Amygdala (tissue), 56 donors: ENCODE data around the gene FBXO11.
"Not testable (repeated sequence)": the region's sequence is repeated elsewhere in the genome, so short reads cannot be mapped to it uniquely, and the experiment has no call there.

Experiments
- DNase-seq, 56 donors: peaks; one replicate each; lab custom pipeline; 2025; lab: John Stamatoyannopoulos, UW

The FBXO11 gene

DNA sequence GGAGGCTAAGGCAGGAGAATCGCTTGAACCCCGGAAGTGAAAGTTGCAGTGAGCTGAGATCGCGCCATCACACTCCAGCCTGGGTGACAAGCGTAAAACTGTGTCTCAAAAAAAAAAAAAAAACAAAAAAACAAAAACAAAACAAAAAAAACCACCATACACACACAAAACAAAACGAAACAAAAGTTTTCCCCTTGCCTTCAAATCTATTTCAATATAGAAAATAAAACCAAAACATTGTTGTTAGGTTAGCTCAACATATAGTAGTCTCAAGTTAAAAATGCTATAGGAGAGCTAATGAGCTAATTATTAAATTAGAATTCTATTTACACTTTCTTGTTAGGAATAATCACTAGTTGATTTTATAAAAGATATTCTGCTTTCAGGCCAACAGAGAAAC, 43.3 kb downstream of the FBXO11 start:
- no peak for DNase-seq

DNA sequence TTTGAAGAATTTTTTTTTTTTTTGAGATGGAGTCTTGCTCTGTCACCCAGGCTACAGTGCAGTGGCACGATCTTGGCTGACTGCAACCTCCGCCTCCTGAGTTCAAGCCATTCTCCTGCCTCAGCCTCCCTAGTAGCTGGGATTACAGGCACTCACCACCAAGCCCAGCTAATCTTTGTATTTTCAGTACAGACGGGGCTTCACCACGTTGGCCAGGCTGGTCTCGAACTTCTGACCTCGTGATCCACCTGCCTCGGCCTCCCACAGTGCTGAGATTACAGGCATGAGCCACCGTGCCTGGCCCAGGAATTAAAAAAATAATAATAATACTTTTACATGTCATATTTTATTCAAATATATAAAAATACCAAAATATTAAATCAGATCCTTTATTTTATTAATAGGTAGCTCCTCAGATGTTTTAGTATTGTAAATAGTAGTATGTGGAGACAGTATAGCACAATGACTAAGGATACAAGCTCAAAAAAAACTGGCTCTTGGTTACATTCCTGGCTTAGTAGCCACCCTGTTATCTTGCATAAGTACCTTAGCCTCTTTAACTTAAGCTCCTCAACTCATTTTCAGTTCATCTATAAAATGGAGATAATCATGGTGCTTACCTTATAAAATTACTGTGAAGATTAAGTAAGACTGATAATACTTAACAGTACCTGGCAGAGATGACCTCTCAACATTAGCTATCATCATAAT, 53.1 kb downstream of the FBXO11 start:
- not testable (repeated sequence) for DNase-seq

DNA sequence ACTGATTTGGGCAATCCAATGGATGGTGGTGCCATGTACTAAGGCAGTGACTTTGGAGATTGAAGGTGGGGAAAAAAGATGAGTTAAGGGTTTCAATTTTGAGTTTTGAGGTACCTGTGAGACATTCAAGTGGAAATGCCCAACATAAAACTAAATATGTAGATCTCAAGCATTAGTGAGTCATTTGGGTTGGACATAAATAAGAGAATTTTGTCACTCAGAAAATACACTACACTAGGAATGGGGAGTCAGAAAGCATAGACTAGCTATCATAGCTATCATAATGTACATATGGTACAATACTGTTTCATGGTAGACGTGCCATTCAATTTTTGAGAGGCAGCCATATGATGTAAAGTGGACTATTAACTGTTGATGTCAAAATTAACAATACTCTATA, 56.1 kb downstream of the FBXO11 start:
- DNase-seq: no peak

DNA sequence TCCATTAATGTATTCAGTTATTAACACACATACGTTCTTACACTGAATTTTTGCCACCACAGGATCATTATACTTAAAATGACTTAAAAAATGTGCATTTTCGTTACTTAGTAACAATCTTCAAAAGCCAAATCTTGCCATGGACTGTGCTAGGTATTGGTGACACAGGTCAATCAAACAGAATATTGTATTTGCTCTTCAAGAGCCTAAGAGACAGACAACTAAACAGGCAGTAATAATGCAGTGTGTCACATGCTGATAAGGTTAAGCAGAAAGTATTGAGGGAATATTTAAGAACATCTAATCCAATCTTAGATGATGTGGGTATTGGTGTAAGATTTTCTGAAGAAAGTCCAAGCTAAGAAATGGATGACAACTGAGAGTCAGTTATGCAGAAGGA, 56.9 kb downstream of the FBXO11 start:
- no peak for DNase-seq

DNA sequence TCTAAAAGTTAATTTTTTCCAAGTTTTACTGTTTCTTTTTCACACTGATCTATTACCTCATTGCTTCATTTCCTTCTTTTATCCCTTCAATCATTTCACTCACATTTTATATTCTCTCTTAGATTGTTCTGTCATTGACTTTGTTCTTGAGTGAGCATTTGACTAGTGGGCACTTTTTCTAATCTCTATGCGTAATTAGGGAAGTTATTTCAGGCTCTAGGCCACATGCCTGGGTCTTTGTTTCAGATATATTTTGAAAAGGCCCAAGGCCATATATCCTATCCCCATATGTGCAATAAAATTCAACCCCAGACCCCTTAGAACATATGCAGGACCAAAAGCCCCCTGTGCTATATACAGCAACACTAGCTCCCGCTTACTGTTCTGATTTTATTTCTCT, 62.1 kb downstream of the FBXO11 start:
- DNase-seq: no peak

DNA sequence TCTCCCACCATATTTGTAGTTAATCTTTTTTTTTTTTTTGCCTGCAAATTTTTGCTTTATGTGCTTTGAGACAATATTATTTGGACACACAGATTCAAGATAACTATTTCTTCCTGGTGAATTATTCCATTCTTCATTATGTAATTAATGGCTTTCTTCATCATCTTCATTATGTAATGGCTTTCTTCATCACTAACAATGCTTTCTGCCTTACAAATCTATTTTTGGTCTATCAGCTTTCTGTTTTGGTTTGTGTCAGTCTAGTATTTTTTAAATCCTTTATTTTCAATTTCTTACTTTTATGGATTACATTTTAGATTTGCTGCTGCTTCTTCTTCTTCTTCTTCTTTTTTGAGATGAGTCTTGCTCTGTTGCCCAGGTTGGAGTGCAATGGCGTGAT, 62.9 kb downstream of the FBXO11 start:
- DNase-seq: no peak

DNA sequence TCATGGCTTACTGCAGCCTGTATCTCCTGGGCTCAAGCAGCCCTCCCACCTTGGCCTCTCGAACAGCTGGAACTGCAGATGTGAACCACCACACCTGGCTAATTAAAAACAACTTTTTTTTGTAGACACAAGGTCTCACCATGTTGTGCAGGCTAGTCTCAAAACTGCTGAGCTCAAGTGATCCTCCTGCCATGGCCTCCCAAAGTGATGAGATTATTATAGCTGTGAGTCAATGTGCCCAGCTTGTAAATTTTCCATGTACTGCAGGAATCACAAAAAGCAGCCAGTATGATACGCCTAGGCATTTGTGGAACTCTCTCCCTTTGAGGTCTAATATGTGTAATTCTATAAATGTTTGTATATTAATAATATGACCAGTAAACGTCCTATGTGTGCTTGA, 63.5 kb downstream of the FBXO11 start:
- DNase-seq: no peak

DNA sequence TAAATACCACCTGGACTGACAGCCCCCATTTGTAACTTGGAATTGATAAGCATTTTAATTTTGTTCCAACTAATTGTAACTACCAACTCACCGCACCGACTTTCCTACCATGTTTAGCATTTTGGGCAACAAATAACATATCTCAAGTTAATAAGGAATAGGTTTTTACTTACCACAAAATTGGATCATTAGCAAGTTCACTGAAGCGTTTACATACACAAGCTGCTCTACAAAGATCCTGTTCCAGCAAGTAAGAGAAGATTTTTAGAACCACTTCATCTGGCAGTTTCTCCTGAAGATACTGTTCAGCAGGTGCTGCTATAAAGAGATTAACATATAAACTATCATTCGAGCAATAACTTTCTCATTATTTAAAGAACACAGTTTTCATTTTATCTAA, 67.6 kb downstream of the FBXO11 start:
- DNase-seq: no peak

DNA sequence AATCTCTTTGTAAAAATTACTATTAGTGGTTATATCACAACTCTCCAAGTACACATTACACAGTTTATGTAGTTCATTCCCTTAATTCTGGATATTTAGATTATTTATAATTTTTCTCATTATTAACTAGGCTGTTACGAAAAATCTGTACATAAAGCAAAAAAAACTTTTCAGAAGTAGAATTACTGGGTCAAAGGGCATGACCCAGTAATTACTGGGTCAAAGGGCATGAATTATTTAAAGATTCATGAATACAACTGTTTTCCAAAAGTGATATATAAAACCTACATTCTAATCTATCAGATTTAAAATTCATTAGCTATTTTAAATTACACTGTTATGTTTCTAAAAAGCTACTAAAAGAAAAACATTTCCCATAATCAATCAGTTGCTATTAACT, 68.0 kb downstream of the FBXO11 start:
- no peak for DNase-seq

DNA sequence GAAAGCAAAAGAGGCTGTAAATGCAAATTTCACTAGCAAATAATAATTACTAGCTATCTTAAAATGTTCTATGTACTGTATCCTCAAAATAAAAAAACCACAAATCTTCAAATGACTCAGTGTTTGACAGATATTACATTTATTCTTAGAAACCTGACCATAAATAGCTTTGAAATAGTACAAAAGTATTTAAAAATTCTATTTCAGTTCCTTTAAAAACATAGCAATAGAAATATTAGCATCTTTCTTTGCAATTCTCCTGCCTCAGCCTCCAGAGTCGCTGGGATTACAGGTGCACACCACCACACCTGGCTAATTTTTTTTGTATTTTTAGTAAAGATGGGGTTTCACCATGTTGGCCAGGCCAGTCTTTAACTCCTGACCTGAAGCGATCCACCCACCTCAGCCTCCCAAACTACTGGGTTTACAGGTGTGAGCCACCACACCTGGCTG, 72.8 kb downstream of the FBXO11 start:
- DNase-seq: no peak

DNA sequence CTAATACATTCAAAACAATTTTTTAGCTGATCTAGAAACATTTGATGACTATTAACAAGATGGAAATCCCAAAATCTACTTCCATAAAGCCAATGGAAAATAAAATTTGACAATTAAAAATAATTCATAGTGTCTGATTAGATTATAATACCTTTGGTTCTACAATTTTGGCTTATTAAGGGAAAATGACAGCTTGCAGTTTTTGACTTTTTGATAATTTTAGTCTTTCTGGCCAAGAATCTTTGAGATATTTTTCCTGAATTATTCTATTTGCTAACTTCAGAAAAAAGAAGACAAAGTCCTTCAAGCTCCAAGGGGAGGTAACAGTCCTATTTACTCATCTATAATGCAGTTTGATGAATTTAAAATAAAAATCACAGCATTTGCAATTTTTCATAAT, 83.8 kb downstream of the FBXO11 start:
- DNase-seq: no peak

DNA sequence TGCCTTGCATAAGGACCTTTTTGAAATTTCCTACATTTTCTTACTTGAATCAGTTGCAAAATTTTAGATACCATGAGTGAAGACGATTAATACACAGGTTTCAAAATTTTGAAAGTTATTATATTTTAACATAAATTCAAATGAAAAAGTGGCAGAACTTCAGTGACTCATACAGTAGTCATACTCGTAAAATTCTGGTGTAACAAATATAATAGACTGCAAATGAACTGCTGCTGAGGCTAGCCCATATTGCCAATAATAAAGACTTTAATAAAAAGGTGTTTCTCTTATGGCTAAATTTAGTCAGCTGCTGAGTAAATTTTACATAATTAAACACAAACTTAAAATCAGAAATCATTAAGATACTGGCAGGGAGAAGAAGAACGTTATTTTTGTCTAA, 86.5 kb downstream of the FBXO11 start:
- no peak for DNase-seq

DNA sequence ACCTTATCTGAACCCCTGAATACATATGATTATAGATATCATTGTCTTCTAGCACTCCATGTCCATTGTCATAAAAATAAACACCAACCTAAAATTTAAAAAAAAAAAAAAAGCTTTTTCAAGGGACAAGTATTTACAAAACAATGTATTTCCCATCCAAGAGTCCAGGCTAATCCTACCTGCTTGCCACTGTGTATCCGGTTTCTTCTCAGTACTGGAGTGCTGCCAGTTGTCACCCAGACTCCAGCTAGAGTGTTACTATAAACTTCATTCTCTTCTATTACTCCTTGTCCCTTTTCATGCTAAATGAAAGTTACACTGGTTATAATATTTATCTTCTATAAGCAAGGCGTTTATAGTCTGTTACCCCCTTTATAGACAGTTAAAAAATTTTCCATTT, 87.5 kb downstream of the FBXO11 start:
- no peak for DNase-seq

DNA sequence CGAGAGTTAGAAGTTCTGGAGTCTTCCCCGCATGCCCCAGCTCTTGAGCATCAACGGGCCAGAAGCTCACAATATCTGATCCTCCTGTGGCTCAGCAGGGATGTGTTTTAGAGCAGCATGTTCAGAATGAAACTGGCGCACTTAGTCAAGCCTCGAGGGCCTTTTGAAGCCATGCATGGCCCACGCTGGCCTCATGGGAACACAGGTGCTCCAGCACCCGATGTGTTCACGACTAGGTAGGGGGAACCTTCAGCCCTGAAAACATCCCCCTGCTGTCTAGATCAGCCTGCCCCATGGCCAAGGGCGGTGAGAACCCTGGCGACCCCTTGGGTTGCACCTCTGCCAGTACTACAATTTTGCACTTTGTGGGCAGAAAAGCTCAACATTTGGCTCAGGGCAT, 90.5 kb downstream of the FBXO11 start:
- no peak for DNase-seq

DNA sequence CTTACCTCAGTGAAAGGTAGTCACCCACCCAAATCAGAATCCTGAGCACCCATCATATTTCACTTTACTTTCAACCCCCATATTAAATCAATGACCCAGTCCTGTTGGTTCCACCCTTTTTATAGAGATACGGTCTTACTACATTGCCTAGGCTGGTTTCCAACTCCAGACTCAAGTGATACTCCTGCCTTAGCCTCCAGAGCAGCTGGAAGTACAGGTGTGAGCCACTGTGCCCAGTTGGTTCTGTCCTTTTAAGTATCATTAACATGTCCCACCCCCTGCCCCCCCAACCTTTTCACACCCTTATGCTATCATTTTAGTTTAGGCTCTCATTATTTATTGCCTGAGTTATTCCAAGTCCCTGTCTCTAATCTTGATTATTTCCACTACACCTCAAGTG, 94.6 kb downstream of the FBXO11 start:
- no peak for DNase-seq

DNA sequence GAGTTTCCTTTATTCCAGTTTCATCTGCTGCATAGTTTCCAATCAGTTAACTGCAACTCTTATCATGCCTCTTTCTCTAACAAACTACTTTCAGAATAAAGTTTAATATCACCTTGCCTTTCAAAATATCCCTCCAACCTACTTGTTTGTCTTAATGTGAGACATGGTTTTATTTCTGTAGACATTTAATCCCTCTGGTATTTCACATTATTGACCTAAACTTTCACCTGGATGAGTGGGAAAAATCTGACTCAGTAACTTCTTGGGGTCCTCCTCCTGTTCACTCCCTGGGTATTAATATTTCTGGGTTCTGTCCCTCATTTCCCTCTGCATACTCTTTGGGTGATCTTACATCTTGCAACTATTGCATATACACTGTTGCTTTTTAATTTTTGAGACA, 95.4 kb downstream of the FBXO11 start:
- DNase-seq: no peak

DNA sequence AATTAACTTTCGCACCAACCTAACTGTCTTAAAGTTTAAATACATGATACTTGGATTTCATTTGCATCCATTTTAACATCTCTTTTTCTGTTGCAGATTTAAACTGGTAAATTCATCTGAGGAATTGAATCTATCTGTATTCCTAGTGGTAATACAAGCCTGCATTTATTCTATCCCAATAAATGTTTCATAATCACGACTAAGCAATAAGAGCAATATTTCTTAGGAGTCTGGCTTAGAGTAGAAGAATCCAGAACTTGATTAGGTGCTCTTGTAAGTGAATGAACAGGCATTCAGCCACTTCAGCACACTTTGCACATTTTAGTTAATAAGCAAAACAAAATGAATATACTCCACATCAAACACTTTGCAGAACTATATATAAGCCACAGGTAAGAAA, 96.4 kb downstream of the FBXO11 start:
- no peak for DNase-seq

DNA sequence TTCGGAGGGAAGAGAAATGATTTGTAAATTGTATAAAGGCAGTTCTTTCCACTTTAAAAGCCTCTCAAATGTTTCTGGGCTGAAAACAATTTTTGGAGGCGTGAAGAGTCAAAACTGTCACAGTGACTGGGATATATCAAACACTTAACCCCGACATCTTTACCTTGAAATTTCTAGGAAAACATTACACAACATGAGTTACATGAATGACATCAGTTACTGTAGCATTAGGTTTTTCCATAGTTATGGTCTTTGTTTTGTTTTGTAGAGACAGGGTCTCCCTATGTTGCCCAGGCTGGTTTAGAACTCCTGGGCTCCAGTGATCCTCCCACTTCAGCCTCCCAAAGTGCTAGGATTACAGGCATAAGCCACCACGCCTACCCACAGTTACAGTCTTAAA, 97.7 kb downstream of the FBXO11 start:
- DNase-seq: no peak

DNA sequence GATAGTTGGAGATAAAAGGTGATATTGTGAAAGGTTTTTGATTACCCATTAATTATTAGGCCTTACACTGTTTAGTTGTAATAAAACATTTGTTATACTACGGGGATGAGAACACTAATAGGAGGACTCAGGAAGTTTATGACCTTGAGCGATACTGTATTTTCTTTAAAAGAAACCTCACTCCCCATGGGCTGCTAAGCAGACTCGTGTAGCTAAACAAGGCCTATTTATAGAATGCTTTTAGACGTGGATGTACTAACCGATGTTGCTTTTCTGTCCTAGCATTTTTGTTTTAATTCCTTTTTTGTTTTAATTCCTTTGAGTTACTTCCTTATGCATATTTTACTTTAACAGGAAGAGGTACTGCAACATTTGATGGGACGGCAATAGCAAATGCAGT, 100.4 kb downstream of the FBXO11 start:
- DNase-seq: no peak

DNA sequence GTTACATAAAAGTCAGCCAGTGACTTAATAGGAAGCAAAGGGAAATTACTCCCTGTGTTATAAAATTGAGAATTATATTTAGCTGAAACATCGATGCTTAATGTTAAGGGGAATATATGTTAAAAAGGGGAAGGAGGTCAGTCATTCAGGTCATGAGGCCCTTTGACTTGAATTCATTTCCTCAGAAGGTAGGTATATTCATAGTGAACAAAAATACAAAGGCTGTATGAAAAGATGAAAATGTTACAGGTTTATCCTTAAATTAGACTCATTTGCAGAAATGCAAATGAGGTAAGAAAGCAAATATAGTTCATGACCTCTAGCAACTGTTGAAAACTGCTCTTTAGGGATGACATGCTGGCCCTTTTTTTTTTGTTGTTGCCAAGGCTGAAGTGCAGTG, 102.5 kb downstream of the FBXO11 start:
- DNase-seq: no peak

DNA sequence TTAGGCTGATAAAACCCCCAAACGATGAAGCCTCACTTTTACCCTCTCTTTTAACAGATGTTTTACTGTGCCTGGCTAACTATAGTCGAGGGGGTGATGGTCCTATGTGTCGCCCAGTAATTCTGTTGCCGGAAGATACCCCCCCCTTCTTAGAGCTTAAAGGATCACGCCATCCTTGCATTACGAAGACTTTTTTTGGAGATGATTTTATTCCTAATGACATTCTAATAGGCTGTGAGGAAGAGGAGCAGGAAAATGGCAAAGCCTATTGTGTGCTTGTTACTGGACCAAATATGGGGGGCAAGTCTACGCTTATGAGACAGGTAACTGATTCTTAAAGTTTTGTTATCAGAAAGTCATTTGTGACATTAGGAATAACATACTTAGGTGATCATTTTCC, 102.9 kb downstream of the FBXO11 start:
- DNase-seq: no peak

DNA sequence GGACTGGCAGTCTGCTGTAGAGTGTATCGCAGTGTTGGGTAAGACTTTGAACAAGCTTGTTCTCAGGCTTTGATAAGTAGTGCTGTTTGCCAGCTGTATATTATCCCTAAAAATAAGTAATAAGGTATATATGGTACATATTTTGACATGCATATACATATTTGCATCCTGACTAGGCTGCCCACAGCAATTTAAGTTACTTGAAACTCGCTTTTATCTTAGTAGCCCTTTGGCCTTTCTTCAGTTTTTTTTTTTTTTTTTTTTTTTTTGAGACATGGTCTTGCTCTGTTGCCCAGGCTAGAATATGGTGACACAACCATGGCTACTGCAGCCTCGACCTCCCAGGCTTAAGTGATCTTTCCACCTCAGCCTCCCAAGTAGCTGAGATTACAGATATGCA, 105.2 kb downstream of the FBXO11 start:
- no peak for DNase-seq

DNA sequence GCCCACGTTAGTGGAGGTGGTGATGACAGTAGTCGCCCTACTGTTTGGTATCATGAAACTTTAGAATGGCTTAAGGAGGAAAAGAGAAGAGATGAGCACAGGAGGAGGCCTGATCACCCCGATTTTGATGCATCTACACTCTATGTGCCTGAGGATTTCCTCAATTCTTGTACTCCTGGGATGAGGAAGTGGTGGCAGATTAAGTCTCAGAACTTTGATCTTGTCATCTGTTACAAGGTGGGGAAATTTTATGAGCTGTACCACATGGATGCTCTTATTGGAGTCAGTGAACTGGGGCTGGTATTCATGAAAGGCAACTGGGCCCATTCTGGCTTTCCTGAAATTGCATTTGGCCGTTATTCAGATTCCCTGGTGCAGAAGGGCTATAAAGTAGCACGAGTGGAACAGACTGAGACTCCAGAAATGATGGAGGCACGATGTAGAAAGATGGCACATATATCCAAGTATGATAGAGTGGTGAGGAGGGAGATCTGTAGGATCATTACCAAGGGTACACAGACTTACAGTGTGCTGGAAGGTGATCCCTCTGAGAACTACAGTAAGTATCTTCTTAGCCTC, 107.2 kb downstream of the FBXO11 start:
- DNase-seq: no peak
